OCI-LY1 (cell line): Measurements from ENCODE around the gene OLA1.

ENCODE experiments used
- CTCF ChIP-seq: fragments of 200-600 bp; sonication (generic), shearing (Covaris generic); IDR thresholded peaks from 2 replicates; pipeline ENCODE4 v1.5.1; 2017; ENCODE audit warnings: mild to moderate bottlenecking, antibody characterized with exemption, low read length, moderate library complexity, mixed read lengths
- EZH2 ChIP-seq: fragments of 200-600 bp; sonication (generic), shearing (Covaris generic); IDR thresholded peaks from 2 replicates; pipeline ENCODE4 v1.8.0; 2017; ENCODE audit warnings: borderline replicate concordance, mixed run types, mild to moderate bottlenecking, antibody characterized with exemption, low read length, moderate library complexity, mixed read lengths

- TF ChIP-seq CTCF (no peak), EZH2 (no peak)
Observed at GRCh38 chr2:174026122-174026845, 222.0 kb downstream of the OLA1 start.
